Erythroblast (primary cell): ENCODE results near the gene KCTD17.

ENCODE experiments used
- GATA1 ChIP-seq: IDR thresholded peaks from 2 replicates; pipeline ENCODE4 v1.6.1; 2011; ENCODE audit warnings: low read depth, mild to moderate bottlenecking, control low read depth, low read length, moderate library complexity
- POLR2A ChIP-seq: IDR thresholded peaks from 2 replicates; pipeline ENCODE4 v1.6.1; 2011; ENCODE audit warnings: mild to moderate bottlenecking, low read length

GRCh38 chr22:37009490-37009889 lies 42.1 kb upstream of the KCTD17 start:
- TF ChIP-seq POLR2A (no peak), GATA1 (no peak)
